ENCODE results near the gene AASS. TPM values are rescaled to one million over a fixed set of nuclear protein-coding genes. Genes with fewer than 3 reads are reported as not detected.

AASS gene
- total RNA-seq, 1 experiment from 2014 or later = 11.3 TPM

DNA sequence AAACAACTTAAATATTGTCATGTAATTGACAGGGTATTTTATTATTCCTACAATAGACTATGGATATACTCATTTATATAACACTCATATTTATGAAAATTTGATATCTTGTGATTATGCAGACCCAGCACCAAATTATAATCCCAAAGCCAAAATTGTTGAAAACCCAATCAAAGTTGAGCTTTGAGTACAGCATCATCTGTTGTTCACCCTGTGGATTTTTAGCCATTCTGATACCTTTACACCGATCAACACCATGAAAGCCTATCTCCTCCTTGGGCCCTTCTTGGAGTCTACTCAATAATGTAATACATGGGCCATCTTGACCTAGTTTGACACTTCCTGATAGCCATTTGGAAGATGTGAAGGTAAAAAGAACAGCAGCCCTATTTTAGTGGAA lies 49.5 kb downstream of the AASS start:
- TF ChIP-seq, protein P1, sequence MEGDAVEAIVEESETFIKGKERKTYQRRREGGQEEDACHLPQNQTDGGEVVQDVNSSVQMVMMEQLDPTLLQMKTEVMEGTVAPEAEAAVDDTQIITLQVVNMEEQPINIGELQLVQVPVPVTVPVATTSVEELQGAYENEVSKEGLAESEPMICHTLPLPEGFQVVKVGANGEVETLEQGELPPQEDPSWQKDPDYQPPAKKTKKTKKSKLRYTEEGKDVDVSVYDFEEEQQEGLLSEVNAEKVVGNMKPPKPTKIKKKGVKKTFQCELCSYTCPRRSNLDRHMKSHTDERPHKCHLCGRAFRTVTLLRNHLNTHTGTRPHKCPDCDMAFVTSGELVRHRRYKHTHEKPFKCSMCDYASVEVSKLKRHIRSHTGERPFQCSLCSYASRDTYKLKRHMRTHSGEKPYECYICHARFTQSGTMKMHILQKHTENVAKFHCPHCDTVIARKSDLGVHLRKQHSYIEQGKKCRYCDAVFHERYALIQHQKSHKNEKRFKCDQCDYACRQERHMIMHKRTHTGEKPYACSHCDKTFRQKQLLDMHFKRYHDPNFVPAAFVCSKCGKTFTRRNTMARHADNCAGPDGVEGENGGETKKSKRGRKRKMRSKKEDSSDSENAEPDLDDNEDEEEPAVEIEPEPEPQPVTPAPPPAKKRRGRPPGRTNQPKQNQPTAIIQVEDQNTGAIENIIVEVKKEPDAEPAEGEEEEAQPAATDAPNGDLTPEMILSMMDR (IDR thresholded peaks at IDR 0.05; ENCODE audit: insufficient read depth in 1 of 2, low read depth in 1 of 2, low read length in 1 of 2, severe bottlenecking in 1 of 2, unreplicated experiment in 1 of 2) = no peak
- no peaks in the 10 kb centered on the region for H3K9me3 ChIP-seq
- Mint-ChIP-seq H3K27ac (ENCODE audit: unreplicated experiment) (no peak overlapping the region), H3K36me3 (ENCODE audit: insufficient read depth, unreplicated experiment) (no peaks in the 10 kb centered on the region), H3K4me1 (ENCODE audit: low read depth, unreplicated experiment) (no peaks in the 10 kb centered on the region), H3K27me3 (ENCODE audit: insufficient read depth, unreplicated experiment) (no peaks in the 10 kb centered on the region), H3K4me3 (ENCODE audit: unreplicated experiment) (no peak overlapping the region), H3K9me3 (ENCODE audit: unreplicated experiment) (no peaks in the 10 kb centered on the region)
- no peaks in the 10 kb centered on the region for H3K36me3 ChIP-seq (ENCODE audit: control insufficient read depth, insufficient read depth, low read length)
- intact Hi-C loops (cut with micrococcal nuclease; ENCODE audit: unreplicated experiment) = no loop called here
- POLR2A ChIA-PET = no interaction called here
- no peak overlapping the region for H3K4me3 ChIP-seq (ENCODE audit: low read depth, low read length)
- no peaks in the 10 kb centered on the region for H3K4me1 ChIP-seq
- no peak for DNase-seq
- no TSS peak for BruUV-seq (replicated peaks)
- CTCF ChIA-PET = no interaction called here
- no peaks in the 10 kb centered on the region for H3K27me3 ChIP-seq (replicated peaks; ENCODE audit: control insufficient read depth, insufficient read depth, low read length)

DNA sequence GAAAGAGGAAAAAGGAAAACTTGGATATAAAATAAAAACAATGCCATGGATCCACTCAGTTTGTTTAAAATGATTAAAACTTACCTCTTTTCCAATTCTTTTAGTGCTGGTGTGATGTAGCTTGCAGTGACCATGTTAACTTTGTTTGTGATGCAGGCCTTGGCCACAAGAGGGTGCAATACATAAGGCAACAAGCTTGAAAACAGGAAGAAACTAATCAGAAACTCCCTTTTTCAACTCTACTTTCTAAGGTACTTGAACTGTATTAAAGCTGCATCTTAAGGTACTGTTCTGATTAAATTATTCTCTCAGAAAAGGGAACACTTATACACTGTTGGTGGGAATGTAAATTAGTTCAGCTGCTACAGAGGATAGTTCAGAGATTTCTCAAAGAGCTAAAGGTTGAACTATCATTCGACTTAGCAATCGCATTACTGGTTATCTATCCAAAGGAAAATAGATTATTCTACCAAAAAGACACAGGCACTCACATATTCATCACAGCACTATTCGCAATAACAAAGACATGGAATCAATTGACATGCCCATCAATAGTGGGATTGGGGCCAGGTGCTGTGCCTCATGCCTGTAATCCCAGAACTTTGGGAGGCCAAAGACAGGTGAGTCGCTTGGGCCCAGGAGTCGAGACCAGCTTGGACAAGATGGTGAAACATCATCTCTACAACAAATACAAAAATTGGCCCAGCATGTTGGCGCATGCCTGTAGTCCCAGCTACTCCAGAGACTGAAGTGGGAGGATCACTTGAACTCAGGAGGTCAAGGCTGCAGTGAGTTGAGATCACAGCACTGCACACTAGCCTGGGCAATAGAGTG lies 50.9 kb downstream of the AASS start:
- Mint-ChIP-seq H3K36me3 (ENCODE audit: insufficient read depth, unreplicated experiment) (no peaks in the 10 kb centered on the region), H3K4me1 (ENCODE audit: low read depth, unreplicated experiment) (no peaks in the 10 kb centered on the region), H3K27me3 (ENCODE audit: insufficient read depth, unreplicated experiment) (no peaks in the 10 kb centered on the region), H3K4me3 (ENCODE audit: unreplicated experiment) (no peak overlapping the region), H3K9me3 (ENCODE audit: unreplicated experiment) (no peaks in the 10 kb centered on the region), H3K27ac (ENCODE audit: unreplicated experiment) (no peak overlapping the region)
- Histone ChIP-seq H3K27me3 (replicated peaks; ENCODE audit: control insufficient read depth, insufficient read depth, low read length) (no peaks in the 10 kb centered on the region), H3K36me3 (ENCODE audit: control insufficient read depth, insufficient read depth, low read length) (no peaks in the 10 kb centered on the region), H3K9me3 (no peaks in the 10 kb centered on the region), H3K4me1 (no peaks in the 10 kb centered on the region), H3K4me3 (ENCODE audit: low read depth, low read length) (no peak overlapping the region)
- TF ChIP-seq, protein P1 (IDR thresholded peaks at IDR 0.05; ENCODE audit: insufficient read depth in 1 of 2, low read depth in 1 of 2, low read length in 1 of 2, severe bottlenecking in 1 of 2, unreplicated experiment in 1 of 2) = peak; percentile 81 to 91
- POLR2A ChIA-PET = no interaction called here
- CTCF ChIA-PET = interaction anchor here (0.7 to 1.5 kb wide), 5 partner anchors 12 to 422 kb away, joined by 3 to 4 read pairs (median 3); no protein-coding TSS in a partner anchor
- no TSS peak for BruUV-seq (replicated peaks)
- intact Hi-C loops (cut with micrococcal nuclease; ENCODE audit: unreplicated experiment) = loop anchor here (1.0 to 2.0 kb wide), 5 partner anchors 51 to 436 kb away; partner anchors contain the start of gene AASS
- DNase-seq = peak; percentile 73 to 75

DNA sequence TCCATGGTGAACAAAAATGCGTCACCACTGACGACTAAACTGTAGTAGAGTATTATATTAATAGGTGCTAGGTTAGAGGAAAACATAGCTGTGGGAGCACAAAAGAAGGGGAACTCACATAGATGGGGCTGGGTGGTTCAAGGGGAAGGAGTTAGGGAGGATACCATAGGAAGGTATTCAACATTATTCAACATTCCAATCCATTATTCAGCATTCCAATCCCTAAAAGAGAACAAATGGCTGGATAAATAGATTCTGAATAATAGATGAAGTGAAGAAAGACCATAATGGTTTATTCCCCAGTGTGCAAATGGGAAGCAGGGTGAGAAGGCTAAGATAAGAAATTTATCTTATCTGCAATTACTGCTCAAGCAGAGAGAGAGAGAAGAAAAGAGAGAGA lies 61.4 kb downstream of the AASS start:
- Mint-ChIP-seq H3K4me1 (ENCODE audit: low read depth, unreplicated experiment) (peaks cover 7% of the 10 kb centered on the region), H3K36me3 (ENCODE audit: insufficient read depth, unreplicated experiment) (no peaks in the 10 kb centered on the region), H3K27ac (ENCODE audit: unreplicated experiment) (no peak overlapping the region), H3K27me3 (ENCODE audit: insufficient read depth, unreplicated experiment) (no peaks in the 10 kb centered on the region), H3K9me3 (ENCODE audit: unreplicated experiment) (no peaks in the 10 kb centered on the region), H3K4me3 (ENCODE audit: unreplicated experiment) (no peak overlapping the region)
- no TSS peak for BruUV-seq (replicated peaks)
- intact Hi-C loops (cut with micrococcal nuclease; ENCODE audit: unreplicated experiment) = no loop called here
- Histone ChIP-seq H3K4me3 (ENCODE audit: low read depth, low read length) (no peak overlapping the region), H3K9me3 (no peaks in the 10 kb centered on the region), H3K27me3 (replicated peaks; ENCODE audit: control insufficient read depth, insufficient read depth, low read length) (no peaks in the 10 kb centered on the region), H3K36me3 (ENCODE audit: control insufficient read depth, insufficient read depth, low read length) (no peaks in the 10 kb centered on the region), H3K4me1 (no peaks in the 10 kb centered on the region)
- ChIA-PET CTCF (no interaction called here), POLR2A (no interaction called here)
- TF ChIP-seq, protein P1 (IDR thresholded peaks at IDR 0.05; ENCODE audit: insufficient read depth in 1 of 2, low read depth in 1 of 2, low read length in 1 of 2, severe bottlenecking in 1 of 2, unreplicated experiment in 1 of 2) = no peak
- no peak for DNase-seq
